ENCODE results near the gene SLC25A30. TPM values are rescaled to one million over a fixed set of nuclear protein-coding genes. Genes with fewer than 3 reads are reported as not detected.

Gene SLC25A30
- total and polyA plus RNA-seq, 4 donors: 5.4 to 59.2 (median 17.8) TPM

- TF ChIP-seq REST (IDR thresholded peaks at IDR 0.05) (no peak), GABPA (IDR thresholded peaks at IDR 0.05 in 1 of 2, conservative IDR thresholded peaks at IDR 0.05 in 1 of 2) (no peak), YY1 (IDR thresholded peaks at IDR 0.05) (no peak)
Observed at GRCh38 chr13:45402641-45403040, 15.5 kb downstream of the SLC25A30 start (continued).

- Histone ChIP-seq H3K27me3 (ENCODE audit: control insufficient read depth in 4 of 4, insufficient read depth in 4 of 4, low read length in 3 of 4) (no peaks in the 10 kb centered on the region), H3K9ac (ENCODE audit: low read depth in 1 of 2, low read length in 2 of 2) (no peak overlapping the region), H3K27ac (ENCODE audit: low read depth in 1 of 2, low read length in 2 of 2) (no peak overlapping the region), H3K36me3 (ENCODE audit: control insufficient read depth in 4 of 4, insufficient read depth in 3 of 4, low read depth in 1 of 4, low read length in 3 of 4) (peaks cover 16 to 79% (median 68%) of the 10 kb centered on the region in 4 donors), H3K4me3 (ENCODE audit: low read depth in 1 of 3, low read length in 3 of 3) (no peak overlapping the region), H3K9me3 (ENCODE audit: control insufficient read depth in 4 of 4, low read length in 3 of 4) (no peaks in the 10 kb centered on the region), H3K4me1 (ENCODE audit: control insufficient read depth in 4 of 4, insufficient read depth in 4 of 4, low read length in 3 of 4) (no peaks in the 10 kb centered on the region)
- TF ChIP-seq CTCF (IDR thresholded peaks at IDR 0.05; ENCODE audit: low read depth, low read length, missing input control): no peak
- 98% methylated on average over 1 of the region's 1 CpG for WGBS
- no peak for DNase-seq (ENCODE audit: low spot score)
Observed at GRCh38 chr13:45401314-45401713, 16.9 kb downstream of the SLC25A30 start.

- Histone ChIP-seq H3K36me3 (ENCODE audit: control insufficient read depth in 4 of 4, insufficient read depth in 3 of 4, low read depth in 1 of 4, low read length in 3 of 4) (peaks cover 13 to 71% (median 64%) of the 10 kb centered on the region in 4 donors), H3K9ac (ENCODE audit: low read depth in 1 of 2, low read length in 2 of 2) (no peak overlapping the region), H3K9me3 (ENCODE audit: control insufficient read depth in 4 of 4, low read length in 3 of 4) (no peaks in the 10 kb centered on the region), H3K27me3 (ENCODE audit: control insufficient read depth in 4 of 4, insufficient read depth in 4 of 4, low read length in 3 of 4) (no peaks in the 10 kb centered on the region), H3K27ac (ENCODE audit: low read depth in 1 of 2, low read length in 2 of 2) (no peak overlapping the region), H3K4me3 (ENCODE audit: low read depth in 1 of 3, low read length in 3 of 3) (no peak overlapping the region), H3K4me1 (ENCODE audit: control insufficient read depth in 4 of 4, insufficient read depth in 4 of 4, low read length in 3 of 4) (no peaks in the 10 kb centered on the region)
- TF ChIP-seq TAF1 (conservative IDR thresholded peaks at IDR 0.05): no peak
- no peak for TF ChIP-seq GABPA (IDR thresholded peaks at IDR 0.05 in 1 of 2, conservative IDR thresholded peaks at IDR 0.05 in 1 of 2)
- TF ChIP-seq JUND (IDR thresholded peaks at IDR 0.05): no peak
- no peak for TF ChIP-seq RXRA (IDR thresholded peaks at IDR 0.05)
- no peak for TF ChIP-seq SP1 (IDR thresholded peaks at IDR 0.05)
- no peak for TF ChIP-seq FOXA1 (IDR thresholded peaks at IDR 0.05)
- no peak for TF ChIP-seq ATF3 (IDR thresholded peaks at IDR 0.05)
- TF ChIP-seq FOXA2 (IDR thresholded peaks at IDR 0.05): no peak
- TF ChIP-seq REST (IDR thresholded peaks at IDR 0.05): no peak
- WGBS: 83% methylated on average over 4 of the region's 4 CpGs
- no peak for DNase-seq (ENCODE audit: low spot score)
Observed at GRCh38 chr13:45398877-45399276, 19.3 kb downstream of the SLC25A30 start.
